SJSA1 (cell line): Measurements from ENCODE around the gene ETNPPL. TPM values are rescaled to one million over a fixed set of nuclear protein-coding genes. Genes with fewer than 3 reads are reported as not detected.

Experiments used
- DNase-seq, 2 experiments: peaks; one replicate each; pipeline ENCODE4 v3.0.0-alpha.2; 2015 to 2020; ENCODE audit warnings: low spot score in 2 of 2, low read depth in 1 of 2
- H3K27ac ChIP-seq: fragments of 250-450 bp; sonication (Bioruptor Pico); 2 replicates; pipeline ENCODE4 v1.5.1; 2020; ENCODE audit warnings: mild to moderate bottlenecking, moderate library complexity
- H3K27me3 ChIP-seq: fragments of 250-450 bp; sonication (Bioruptor Pico); replicated peaks from 2 replicates; pipeline ENCODE4 v1.5.1; 2020; ENCODE audit warnings: mild to moderate bottlenecking, moderate library complexity
- H3K36me3 ChIP-seq: fragments of 250-450 bp; sonication (Bioruptor Pico); 2 replicates; pipeline ENCODE4 v1.5.1; 2020; ENCODE audit warnings: mild to moderate bottlenecking
- H3K4me1 ChIP-seq: fragments of 250-450 bp; sonication (Bioruptor Pico); replicated peaks from 2 replicates; pipeline ENCODE4 v1.6.1; 2021; ENCODE audit warnings: mild to moderate bottlenecking
- H3K4me3 ChIP-seq: fragments of 250-450 bp; sonication (Bioruptor Pico); 2 replicates; pipeline ENCODE4 v1.5.1; 2020; ENCODE audit warnings: mild to moderate bottlenecking
- H3K9me3 ChIP-seq: fragments of 250-450 bp; sonication (Bioruptor Pico); replicated peaks from 2 replicates; pipeline ENCODE4 v1.5.1; 2020; ENCODE audit warnings: mild to moderate bottlenecking
- total RNA-seq: library from RNA; depleted of rRNA; stranded (reverse); fragments of >200 nt; shearing (Covaris generic); gene quantifications from 2 replicates; pipeline ENCODE4 v1.2.3, GENCODE V29; 2014

ETNPPL gene
- total RNA-seq, 1 experiment from 2014 or later, result not detected

DNA sequence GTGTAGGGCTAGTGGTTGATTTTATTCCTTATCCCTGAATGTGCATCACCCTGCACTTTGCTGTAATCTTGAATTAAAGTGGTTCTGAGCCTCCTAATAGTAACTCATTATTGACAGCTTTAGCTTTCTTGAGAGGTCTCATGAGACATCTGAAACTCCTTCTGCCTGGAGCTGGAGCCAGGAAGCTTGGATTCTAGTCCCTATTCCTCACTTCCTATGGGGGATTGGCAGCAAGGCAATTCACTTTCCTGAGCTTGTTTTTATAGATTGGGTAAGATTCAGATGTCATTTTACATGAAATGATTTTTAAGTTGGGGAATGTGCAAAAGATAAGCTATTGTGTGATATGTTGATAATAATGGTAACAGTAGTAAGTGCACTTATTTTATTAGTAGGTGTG, 17.1 kb upstream of the ETNPPL start:
- no peaks in the 10 kb centered on the region for H3K9me3 ChIP-seq
- no peaks in the 10 kb centered on the region for H3K4me1 ChIP-seq
- H3K36me3 ChIP-seq, result no peaks in the 10 kb centered on the region
- no peak overlapping the region for H3K4me3 ChIP-seq
- no peak overlapping the region for H3K27ac ChIP-seq
- no peaks in the 10 kb centered on the region for H3K27me3 ChIP-seq
- no peak for DNase-seq

DNA sequence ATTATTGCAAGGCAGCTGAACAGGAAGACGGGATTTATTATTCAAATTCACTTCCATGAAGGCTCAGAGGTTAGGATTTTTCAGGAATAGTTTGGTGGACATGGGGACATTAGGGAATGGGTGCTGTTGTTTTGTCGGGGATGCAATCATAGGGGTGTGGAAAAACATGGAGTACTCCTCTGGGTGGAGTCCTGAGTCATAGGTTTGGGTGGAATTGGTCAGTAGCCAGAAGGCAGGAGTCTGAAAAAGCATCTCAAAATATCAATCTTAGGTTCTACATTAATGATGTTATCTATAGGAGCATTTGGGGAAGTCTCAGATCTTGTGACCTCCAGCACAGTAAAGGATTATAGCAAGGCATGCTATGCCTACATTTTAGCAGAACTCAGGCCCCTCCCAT, 14.5 kb upstream of the ETNPPL start:
- H3K27me3 ChIP-seq, result no peaks in the 10 kb centered on the region

DNA sequence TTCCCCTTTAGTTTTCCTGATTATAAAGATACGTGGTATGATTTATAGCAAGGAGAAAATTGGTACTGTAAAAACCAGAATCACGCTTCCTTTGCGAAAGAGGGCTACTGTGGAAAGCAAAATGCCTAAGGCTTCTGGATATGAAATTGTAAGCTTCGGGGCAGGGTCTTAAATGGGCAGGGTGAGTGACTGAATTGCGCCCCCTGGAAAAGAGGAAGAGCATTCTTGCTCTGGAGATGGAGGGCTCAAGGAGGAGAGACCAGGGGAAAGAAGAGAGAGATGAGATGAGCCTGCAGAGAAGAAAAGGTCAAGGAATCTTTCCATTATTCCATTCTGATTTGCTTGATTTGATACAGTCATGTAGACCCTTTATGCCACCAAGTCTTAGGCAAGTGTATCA, 13.1 kb upstream of the ETNPPL start:
- Histone ChIP-seq H3K27me3 (no peaks in the 10 kb centered on the region; the same call in 1 of the 2 replicates), H3K9me3 (no peaks in the 10 kb centered on the region), H3K4me1 (no peaks in the 10 kb centered on the region), H3K4me3 (no peak overlapping the region), H3K36me3 (no peaks in the 10 kb centered on the region), H3K27ac (no peak overlapping the region)
- no peak for DNase-seq

More for the DNA sequence above, 14.5 kb upstream of the ETNPPL start:
- Histone ChIP-seq H3K4me1 (no peaks in the 10 kb centered on the region), H3K36me3 (no peaks in the 10 kb centered on the region), H3K9me3 (no peaks in the 10 kb centered on the region), H3K4me3 (no peak overlapping the region), H3K27ac (no peak overlapping the region)
- no peak for DNase-seq

DNA sequence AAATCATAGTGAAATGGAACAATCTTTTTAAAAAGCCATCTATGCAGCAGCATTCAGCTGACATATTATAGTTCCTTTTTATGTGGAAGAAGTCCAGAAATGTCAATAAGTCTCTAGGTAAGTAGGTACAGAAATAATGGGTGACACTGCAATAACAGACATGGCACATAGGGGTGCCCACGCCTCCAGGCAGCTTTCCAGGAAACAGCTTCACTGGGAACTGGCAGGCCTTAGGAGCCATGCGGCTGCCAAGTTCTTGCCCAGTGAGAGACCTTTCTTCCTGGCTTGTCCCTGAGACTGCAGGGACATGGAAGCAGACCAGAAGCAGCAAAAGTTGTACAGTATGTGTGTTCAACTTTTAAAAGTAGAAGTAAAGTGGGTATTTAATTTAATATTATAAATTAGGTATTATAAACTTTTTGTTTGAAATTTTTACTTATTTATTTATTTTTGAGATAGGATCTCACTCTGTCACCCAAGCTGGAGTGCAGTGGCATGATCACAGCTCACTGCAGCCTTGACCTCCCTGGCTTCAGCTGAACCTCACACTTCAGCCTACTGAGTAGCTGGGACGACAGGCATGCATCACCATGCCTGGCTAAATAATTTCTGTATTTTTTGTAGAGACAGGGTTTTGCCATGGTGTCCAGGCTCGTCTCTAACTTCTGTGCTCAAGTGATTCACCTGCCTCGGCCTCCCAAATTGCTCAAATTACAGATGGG, 12.1 kb upstream of the ETNPPL start:
- no peak overlapping the region for H3K4me3 ChIP-seq
- H3K27ac ChIP-seq, result no peak overlapping the region
- H3K9me3 ChIP-seq, result no peaks in the 10 kb centered on the region
- H3K4me1 ChIP-seq, result no peaks in the 10 kb centered on the region
- DNase-seq, result no peak
- no peaks in the 10 kb centered on the region; the same call in 1 of the 2 replicates for H3K27me3 ChIP-seq
- H3K36me3 ChIP-seq, result no peaks in the 10 kb centered on the region

DNA sequence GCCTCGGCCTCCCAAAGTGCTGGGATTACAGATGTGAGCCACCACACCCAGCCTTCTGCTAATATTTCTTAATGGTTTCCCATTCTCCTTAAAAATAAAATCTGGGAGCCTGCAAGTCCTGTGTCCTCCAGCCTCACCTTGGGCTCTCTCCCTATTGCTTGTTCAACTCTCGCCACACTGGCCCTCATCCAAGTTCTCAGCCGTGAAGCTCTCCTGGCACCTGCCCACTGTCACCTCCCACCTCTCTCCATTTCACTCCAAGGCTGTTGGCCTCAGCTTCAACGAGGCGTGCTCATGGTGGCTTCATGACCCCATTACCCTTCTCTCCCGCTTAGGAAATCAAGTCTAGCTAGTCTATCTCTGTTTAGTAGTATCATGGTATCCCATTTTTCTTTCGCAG, 9.5 kb upstream of the ETNPPL start:
- no peak for DNase-seq
- H3K4me1 ChIP-seq, result no peaks in the 10 kb centered on the region
- no peak overlapping the region for H3K4me3 ChIP-seq
- H3K27ac ChIP-seq, result no peak overlapping the region
- no peaks in the 10 kb centered on the region; the same call in 1 of the 2 replicates for H3K27me3 ChIP-seq
- H3K9me3 ChIP-seq, result no peaks in the 10 kb centered on the region
- H3K36me3 ChIP-seq, result no peaks in the 10 kb centered on the region

DNA sequence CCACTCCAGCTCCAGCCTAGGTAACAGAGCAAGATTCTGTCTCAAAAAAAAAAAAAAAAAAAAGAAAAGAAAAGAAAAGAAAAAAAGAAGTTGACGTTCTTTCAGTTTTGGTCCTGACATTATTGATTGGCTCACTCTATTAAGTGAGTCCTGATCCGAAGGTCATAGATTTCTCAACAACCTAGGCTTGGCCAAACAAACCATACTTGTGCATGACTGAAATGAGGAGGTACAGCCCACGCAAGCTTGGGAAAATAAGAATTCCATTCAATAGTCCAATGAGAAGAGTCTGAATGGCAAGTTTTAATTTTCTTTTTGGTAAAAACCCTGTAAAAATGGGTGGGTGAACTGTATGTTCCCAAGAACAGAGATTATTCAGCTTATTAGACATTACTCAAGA, 3.2 kb upstream of the ETNPPL start:
- Histone ChIP-seq H3K27ac (no peak overlapping the region), H3K36me3 (no peaks in the 10 kb centered on the region), H3K27me3 (peaks cover 27% of the 10 kb centered on the region), H3K9me3 (no peaks in the 10 kb centered on the region), H3K4me3 (no peak overlapping the region), H3K4me1 (peaks cover 10% of the 10 kb centered on the region)
- DNase-seq, result no peak

DNA sequence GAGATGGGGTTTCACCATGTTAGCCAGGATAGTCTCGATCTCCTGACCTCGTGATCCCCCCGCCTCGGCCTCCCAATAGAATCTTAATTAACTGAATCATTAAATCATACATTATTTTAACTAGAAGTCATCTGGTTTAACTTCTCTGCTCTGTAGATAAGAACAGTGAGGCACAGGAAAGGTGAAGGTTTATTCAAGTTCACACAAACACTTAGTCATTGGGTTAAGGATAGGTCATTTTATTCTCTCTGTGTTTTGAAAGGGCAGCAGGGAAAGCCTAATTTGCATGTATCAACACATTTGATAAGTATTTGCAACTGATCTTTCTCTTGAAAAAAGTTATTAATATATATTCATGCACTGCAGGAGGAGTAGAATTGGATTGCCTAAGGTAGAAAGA, 1.1 kb upstream of the ETNPPL start:
- Histone ChIP-seq H3K27me3 (peaks cover 40% of the 10 kb centered on the region), H3K36me3 (no peaks in the 10 kb centered on the region), H3K4me1 (peaks cover 10% of the 10 kb centered on the region), H3K27ac (no peak overlapping the region), H3K9me3 (no peaks in the 10 kb centered on the region), H3K4me3 (no peak overlapping the region)
- DNase-seq, result no peak

DNA sequence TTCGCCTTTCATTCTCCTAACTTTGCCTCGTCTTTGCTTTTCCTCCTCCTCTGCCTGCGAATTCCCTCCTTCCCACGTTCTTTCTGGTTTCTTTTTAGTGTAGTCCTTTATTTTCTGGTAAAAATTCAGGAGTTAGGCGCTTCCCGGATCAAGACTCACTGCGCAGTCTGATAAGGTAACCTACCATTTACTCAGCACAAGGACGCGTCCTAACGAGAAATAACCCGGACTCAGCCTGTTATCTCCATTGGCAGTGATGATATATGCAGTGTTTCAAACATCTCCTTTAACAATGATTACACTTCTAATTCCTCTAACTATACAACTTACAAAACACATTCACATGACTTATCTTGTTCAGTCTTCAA, 357 bp upstream of the ETNPPL start:
- Histone ChIP-seq H3K36me3 (no peaks in the 10 kb centered on the region), H3K4me3 (peak overlapping the region; percentile 27)

DNA sequence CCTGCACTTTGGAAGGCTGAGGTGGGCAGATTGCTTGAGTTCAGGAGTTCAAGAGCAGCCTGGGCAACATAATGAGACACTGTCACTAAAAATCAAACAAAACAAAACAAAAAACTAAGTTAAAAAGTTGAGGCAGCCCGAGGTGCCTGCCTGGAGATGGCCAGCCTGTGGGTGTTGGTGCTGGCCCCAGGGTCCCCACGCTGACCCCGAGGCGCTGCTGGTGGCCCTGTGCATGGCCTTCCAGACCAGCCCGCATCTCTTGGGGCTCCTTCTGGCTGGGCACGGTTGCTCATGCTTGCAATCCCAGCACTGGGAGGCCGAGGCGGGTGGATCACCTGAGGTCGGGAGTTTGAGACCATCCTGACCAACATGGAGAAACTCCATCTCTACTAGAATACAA, 4.4 kb downstream of the ETNPPL start:
- no peak for DNase-seq
- H3K4me3 ChIP-seq, result no peak overlapping the region
- no peaks in the 10 kb centered on the region for H3K36me3 ChIP-seq
- H3K4me1 ChIP-seq, result peaks cover 10% of the 10 kb centered on the region
- H3K27ac ChIP-seq, result no peak overlapping the region
- no peaks in the 10 kb centered on the region for H3K9me3 ChIP-seq
- peaks cover 37% of the 10 kb centered on the region for H3K27me3 ChIP-seq

More for the DNA sequence above, 357 bp upstream of the ETNPPL start:
- no peak for DNase-seq
- Histone ChIP-seq H3K27ac (no peak overlapping the region), H3K4me1 (peaks cover 10% of the 10 kb centered on the region), H3K9me3 (no peaks in the 10 kb centered on the region), H3K27me3 (peaks cover 40% of the 10 kb centered on the region)

DNA sequence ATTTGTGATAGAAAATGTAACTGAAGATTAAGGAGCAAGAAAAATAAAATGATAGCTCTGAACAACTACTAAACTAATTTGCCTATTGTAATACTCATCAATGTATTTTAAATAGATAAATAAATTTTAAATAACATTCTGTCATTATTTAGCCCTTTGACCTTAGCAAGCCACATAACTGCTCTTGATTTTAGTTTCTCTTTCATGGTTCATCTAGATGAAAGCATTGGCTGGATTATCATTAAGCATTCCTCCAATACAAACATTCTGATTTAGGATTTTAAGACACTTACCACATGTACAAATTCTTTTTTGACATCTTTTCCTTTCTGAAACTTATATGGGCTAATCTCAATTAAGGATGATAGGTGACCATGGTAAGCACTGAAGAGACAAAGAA, 8.5 kb downstream of the ETNPPL start:
- H3K27me3 ChIP-seq, result no peaks in the 10 kb centered on the region; the same call in 1 of the 2 replicates
- DNase-seq, result no peak

DNA sequence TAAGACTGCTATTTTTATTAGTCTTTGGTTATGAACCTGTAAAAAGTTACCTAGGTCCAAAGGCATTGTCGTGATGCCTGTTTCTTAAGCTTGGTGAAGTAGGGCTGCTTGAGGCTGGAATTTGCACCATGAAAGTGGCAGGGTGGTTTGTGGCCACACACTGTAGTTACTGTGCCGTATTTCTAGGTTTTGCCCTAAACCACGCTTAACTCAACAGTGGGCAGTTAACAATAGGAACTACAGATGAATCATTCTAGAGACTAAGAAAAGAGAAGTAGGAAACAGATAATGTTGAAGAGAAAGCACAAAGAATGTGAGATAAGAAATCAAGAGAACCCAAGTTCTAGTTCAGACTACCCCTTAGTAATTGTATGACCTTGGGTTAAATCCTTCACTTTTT, 11.5 kb downstream of the ETNPPL start:
- Histone ChIP-seq H3K36me3 (no peaks in the 10 kb centered on the region), H3K4me3 (no peak overlapping the region), H3K9me3 (no peaks in the 10 kb centered on the region), H3K27ac (no peak overlapping the region), H3K4me1 (0 out of 2 replicates have a peak, but pooled peaks cover 3% of the 10 kb centered on the region), H3K27me3 (no peaks in the 10 kb centered on the region; the same call in 1 of the 2 replicates)
- DNase-seq, result no peak

More for the DNA sequence above, 8.5 kb downstream of the ETNPPL start:
- Histone ChIP-seq H3K36me3 (no peaks in the 10 kb centered on the region), H3K4me3 (no peak overlapping the region), H3K27ac (no peak overlapping the region), H3K4me1 (0 out of 2 replicates have a peak, but pooled peaks cover 3% of the 10 kb centered on the region), H3K9me3 (no peaks in the 10 kb centered on the region)

DNA sequence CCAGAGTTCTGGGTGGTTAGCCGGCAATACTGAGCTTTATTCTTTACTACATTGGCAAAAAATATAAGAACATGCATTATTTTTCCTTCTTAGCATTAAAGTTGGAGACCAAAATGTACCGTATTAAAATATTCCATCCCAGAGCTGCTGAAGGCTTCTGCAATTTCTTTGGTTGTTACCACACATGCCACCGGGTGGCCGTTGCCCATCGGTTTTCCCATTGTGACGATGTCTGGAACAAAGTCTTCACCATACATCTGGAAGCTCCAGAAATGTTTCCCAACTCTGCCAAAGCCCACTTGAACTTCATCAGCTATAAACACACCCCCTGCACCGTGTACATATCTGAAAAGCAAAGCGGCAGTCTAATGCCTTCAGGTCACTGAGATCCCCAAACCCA, 13.7 kb downstream of the ETNPPL start:
- H3K4me1 ChIP-seq, result 0 out of 2 replicates have a peak, but pooled peaks cover 3% of the 10 kb centered on the region
- no peaks in the 10 kb centered on the region; the same call in 1 of the 2 replicates for H3K27me3 ChIP-seq
- no peaks in the 10 kb centered on the region for H3K9me3 ChIP-seq
- H3K27ac ChIP-seq, result no peak overlapping the region
- no peak overlapping the region for H3K4me3 ChIP-seq
- no peaks in the 10 kb centered on the region for H3K36me3 ChIP-seq
- no peak for DNase-seq

DNA sequence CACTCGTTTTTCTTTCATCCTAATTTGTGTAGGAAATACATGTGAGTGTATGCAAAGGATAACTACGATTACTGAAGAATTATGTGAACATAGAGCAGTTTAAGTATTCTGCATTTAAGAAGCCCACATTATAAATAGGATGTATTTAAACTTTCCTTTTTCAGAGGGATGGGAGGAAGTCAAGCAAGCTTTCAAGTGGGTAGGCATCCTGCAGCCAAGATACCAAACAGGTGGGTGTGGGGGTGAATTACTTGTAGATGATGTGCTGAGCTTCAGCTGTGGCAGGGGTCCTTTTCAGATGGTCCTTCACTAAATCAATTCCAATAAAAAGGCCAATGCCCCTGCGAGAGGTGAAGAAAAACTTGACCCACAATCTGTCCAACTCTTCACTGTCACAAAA, 16.3 kb downstream of the ETNPPL start:
- no peaks in the 10 kb centered on the region for H3K4me1 ChIP-seq
- H3K27ac ChIP-seq, result no peak overlapping the region
- H3K9me3 ChIP-seq, result no peaks in the 10 kb centered on the region
- H3K4me3 ChIP-seq, result no peak overlapping the region
- no peak for DNase-seq
- H3K36me3 ChIP-seq, result no peaks in the 10 kb centered on the region
- no peaks in the 10 kb centered on the region for H3K27me3 ChIP-seq

DNA sequence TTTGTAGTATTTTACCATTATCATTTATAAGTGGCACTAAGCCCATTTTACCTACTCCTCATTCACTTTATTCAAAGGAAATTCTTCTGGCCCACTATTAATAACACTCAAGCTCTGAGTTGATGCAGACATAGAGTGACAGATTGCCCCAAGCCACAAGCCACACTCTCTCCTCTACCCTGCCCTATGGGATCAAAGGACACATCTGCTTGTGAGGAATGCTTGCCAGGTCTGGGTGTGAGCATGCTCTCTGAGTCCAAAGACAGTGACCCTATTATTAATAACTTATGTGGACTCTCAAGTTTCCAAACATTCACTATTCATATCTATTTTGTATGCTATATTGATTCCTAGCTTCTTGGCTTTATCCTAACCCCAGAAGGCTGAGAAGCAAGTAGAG, 18.5 kb downstream of the ETNPPL start:
- Histone ChIP-seq H3K27me3 (no peaks in the 10 kb centered on the region), H3K4me3 (no peak overlapping the region), H3K4me1 (no peaks in the 10 kb centered on the region), H3K9me3 (no peaks in the 10 kb centered on the region), H3K36me3 (no peaks in the 10 kb centered on the region), H3K27ac (no peak overlapping the region)
- no peak for DNase-seq
